Endothelial cell of umbilical vein (primary cell): ENCODE results near the gene PPCDC. TPM values are rescaled to one million over a fixed set of nuclear protein-coding genes. Genes with fewer than 3 reads are reported as not detected.

Experiments
- BruUV-seq: library from RNA; stranded (reverse); fragments of 400-500 nt; replicated peaks from 2 replicates; lab custom pipeline; 2021; lab: Mats Ljungman, UMichigan
- CTCF ChIA-PET: fragments of 300-600, 350-600 bp; sonication (Branson Sonifier 250); formaldehyde crosslinking; loops from one replicate; lab custom pipeline; 2021; ENCODE audit warnings: antibody characterized with exemption, inconsistent platforms; lab: Charles Lee
- POLR2A ChIA-PET: fragments of 300-600, 350-600 bp; sonication (Branson Sonifier 250); formaldehyde crosslinking; loops from one replicate; lab custom pipeline; 2021; ENCODE audit warnings: antibody characterized with exemption, inconsistent platforms; lab: Charles Lee
- DNase-seq: peaks from one replicate; pipeline ENCODE4 v3.0.0-alpha.2; 2011; ENCODE audit warnings: low read depth, low spot score
- FAIRE-seq: peaks from 2 replicates; lab custom pipeline; 2011; peaks lifted over from hg19 to GRCh38; lab: Jason Lieb, UNC
- H2AFZ ChIP-seq: 2 replicates; pipeline ENCODE4 v1.6.0; 2012; ENCODE audit warnings: low read depth, low read length, control low read depth, inconsistent platforms
- H3K27ac ChIP-seq: 2 replicates; pipeline ENCODE4 v1.5.1; 2011; ENCODE audit warnings: low read depth, mild to moderate bottlenecking, control low read depth, low read length, moderate library complexity; ENCODE audit not compliant: insufficient read depth
- H3K27me3 ChIP-seq, 2 experiments: 2 replicates each; pipeline versions ENCODE4 v1.6.0 to v1.6.1; 2011; ENCODE audit warnings: low read length in 2 of 2, mixed read lengths in 1 of 2; ENCODE audit not compliant: control insufficient read depth in 2 of 2, insufficient read depth in 2 of 2
- H3K36me3 ChIP-seq, 2 experiments: 2 replicates in 1 of 2; 3 replicates in 1 of 2; pipeline ENCODE4 v1.5.1; 2011; ENCODE audit warnings: low read length in 2 of 2, mild to moderate bottlenecking in 1 of 2, moderate library complexity in 1 of 2; ENCODE audit not compliant: control insufficient read depth in 2 of 2, insufficient read depth in 2 of 2; ENCODE audit errors: extremely low read depth in 1 of 2
- H3K4me1 ChIP-seq: 3 replicates; pipeline ENCODE4 v1.5.1; 2011; ENCODE audit warnings: mild to moderate bottlenecking, low read length; ENCODE audit not compliant: control insufficient read depth, insufficient read depth; ENCODE audit errors: extremely low read depth
- H3K4me2 ChIP-seq: 2 replicates; pipeline ENCODE4 v1.6.1; 2011; ENCODE audit warnings: low read length, control low read depth, mixed read lengths; ENCODE audit not compliant: insufficient read depth
- H3K4me3 ChIP-seq, 3 experiments: fragments of 200-600 bp in 1 of 3; sonication (generic), shearing (Covaris generic) in 1 of 3; replicated peaks in 1 of 3; 2 replicates each; pipeline ENCODE4 v1.5.1; 2011 to 2016; ENCODE audit warnings: control low read depth in 3 of 3, low read length in 3 of 3, mild to moderate bottlenecking in 2 of 3, inconsistent platforms in 1 of 3, low read depth in 1 of 3, moderate library complexity in 1 of 3; ENCODE audit not compliant: insufficient read depth in 1 of 3
- H3K79me2 ChIP-seq: 2 replicates; pipeline ENCODE4 v1.6.0; 2012; ENCODE audit warnings: low read length, inconsistent platforms; ENCODE audit not compliant: control insufficient read depth, insufficient read depth
- H3K9ac ChIP-seq: replicated peaks from 2 replicates; pipeline ENCODE3; 2011; ENCODE audit warnings: low read length, control low read depth; ENCODE audit not compliant: insufficient read depth; ENCODE audit errors: extremely low read depth
- H3K9me1 ChIP-seq: replicated peaks from 3 replicates; pipeline ENCODE4 v1.6.0; 2011; ENCODE audit warnings: mild to moderate bottlenecking, low read length; ENCODE audit not compliant: control insufficient read depth, insufficient read depth; ENCODE audit errors: extremely low read depth
- H3K9me3 ChIP-seq: replicated peaks from 2 replicates; pipeline ENCODE4 v1.5.1; 2012; ENCODE audit warnings: low read length, inconsistent platforms; ENCODE audit not compliant: control insufficient read depth, insufficient read depth
- H4K20me1 ChIP-seq: replicated peaks from 2 replicates; pipeline ENCODE3; 2011; ENCODE audit warnings: mild to moderate bottlenecking, low read length; ENCODE audit not compliant: control insufficient read depth, insufficient read depth; ENCODE audit errors: extremely low read depth
- CTCF ChIP-seq, 2 donors: IDR thresholded peaks; 1 replicate in 1 of 2; 2 replicates in 1 of 2; pipeline ENCODE4 v1.5.1; 2011; ENCODE audit warnings: low read length in 2 of 2, mild to moderate bottlenecking in 2 of 2, moderate library complexity in 2 of 2, control low read depth in 1 of 2, inconsistent platforms in 1 of 2, low read depth in 1 of 2; ENCODE audit not compliant: insufficient read depth in 1 of 2; ENCODE audit errors: extremely low read depth in 1 of 2
- EZH2 ChIP-seq: IDR thresholded peaks from 2 replicates; pipeline ENCODE4 v1.6.1; 2012; ENCODE audit warnings: borderline replicate concordance, low read depth, mild to moderate bottlenecking, moderate library complexity, low read length, inconsistent platforms; ENCODE audit not compliant: severe bottlenecking
- FOS ChIP-seq: IDR thresholded peaks from 2 replicates; pipeline ENCODE4 v1.6.1; 2011; ENCODE audit warnings: mild to moderate bottlenecking, low read length, moderate library complexity, borderline replicate concordance; ENCODE audit not compliant: insufficient read depth
- GATA2 ChIP-seq: IDR thresholded peaks from 2 replicates; pipeline ENCODE4 v1.7.0; 2011; ENCODE audit warnings: low read depth, mild to moderate bottlenecking, moderate library complexity, mixed read lengths, low read length; ENCODE audit not compliant: insufficient read length, insufficient read depth
- JUN ChIP-seq: IDR thresholded peaks from 2 replicates; pipeline ENCODE4 v1.6.1; 2011; ENCODE audit warnings: borderline replicate concordance, low read depth; ENCODE audit not compliant: insufficient read length, insufficient read depth
- MAX ChIP-seq: IDR thresholded peaks from 2 replicates; pipeline ENCODE4 v1.6.1; 2011; ENCODE audit not compliant: insufficient read depth, insufficient read length
- MYC ChIP-seq: IDR thresholded peaks from one replicate; pipeline ENCODE4 v1.6.1; 2011; ENCODE audit warnings: mild to moderate bottlenecking, low read depth, low read length
- POLR2A ChIP-seq: IDR thresholded peaks from 2 replicates; pipeline ENCODE4 v1.6.1; 2012; ENCODE audit warnings: low read depth, mild to moderate bottlenecking, control low read depth, low read length
- POLR2AphosphoS5 ChIP-seq: IDR thresholded peaks from 2 replicates; pipeline ENCODE4 v1.6.1; 2012; ENCODE audit warnings: low read depth, mild to moderate bottlenecking, control low read depth, low read length, moderate library complexity; ENCODE audit not compliant: insufficient read depth
- dilution Hi-C: fragments of 300-500 bp; cut with MboI; formaldehyde crosslinking; loops from one replicate; pipeline ENCODE4 v1.15.0; 2019; ENCODE audit warnings: low sequenced_read_pairs; ENCODE audit not compliant: extremely low pct_ligation_motif_present
- intact Hi-C: fragments of 100-400 bp; cut with micrococcal nuclease; formaldehyde crosslinking; loops from one replicate; pipeline ENCODE4 v1.10.0; 2022
- polyA plus RNA-seq, 4 experiments: library from polyadenylated mRNA; depleted of rRNA in 3 of 4; stranded (reverse) in 3 of 4; unstranded in 1 of 4; fragments of >200 nt; gene quantifications; 2 replicates each; pipeline versions ENCODE4 v1.2.1 to v1.2.3, GENCODE V29; 2011 to 2012; ENCODE audit warnings: missing spikeins in 1 of 4
- total RNA-seq: library from RNA; stranded (reverse); gene quantifications from 2 replicates; pipeline ENCODE4 v1.2.3, GENCODE V29; 2021

Gene PPCDC
- total and polyA plus RNA-seq, 2 donors (not counting 3 experiments of a cell fraction or from before 2014, with no cell fraction given) = 14.5 to 21.4 TPM

- H3K79me2 ChIP-seq = no peaks in the 10 kb centered on the region
- FAIRE-seq (no peak), DNase-seq (no peak)
- no peak overlapping the region for H3K27ac ChIP-seq
- H2AFZ ChIP-seq = no peak overlapping the region
- dilution Hi-C loops (no loop called here), intact Hi-C loops (no loop called here)
- H3K9me3 ChIP-seq = no peaks in the 10 kb centered on the region
- ChIA-PET CTCF (no interaction called here), POLR2A (no interaction called here)
- H4K20me1 ChIP-seq = no peaks in the 10 kb centered on the region
- peaks cover 0 to 2% of the 10 kb centered on the region in 2 experiments for H3K27me3 ChIP-seq
- no peak for TF ChIP-seq JUN
- no peak for TF ChIP-seq EZH2
- TF ChIP-seq POLR2A = no peak
- no peak overlapping the region for H3K4me3 ChIP-seq
- no peak overlapping the region for H3K4me2 ChIP-seq
- H3K36me3 ChIP-seq = no peaks in the 10 kb centered on the region
- no peak overlapping the region for H3K9ac ChIP-seq
- H3K9me1 ChIP-seq = no peaks in the 10 kb centered on the region
- H3K4me1 ChIP-seq = no peaks in the 10 kb centered on the region
- BruUV-seq = no TSS peak
These were observed 7.0 kb upstream of the PPCDC start for GRCh38 chr15:75016431-75016830.

DNA sequence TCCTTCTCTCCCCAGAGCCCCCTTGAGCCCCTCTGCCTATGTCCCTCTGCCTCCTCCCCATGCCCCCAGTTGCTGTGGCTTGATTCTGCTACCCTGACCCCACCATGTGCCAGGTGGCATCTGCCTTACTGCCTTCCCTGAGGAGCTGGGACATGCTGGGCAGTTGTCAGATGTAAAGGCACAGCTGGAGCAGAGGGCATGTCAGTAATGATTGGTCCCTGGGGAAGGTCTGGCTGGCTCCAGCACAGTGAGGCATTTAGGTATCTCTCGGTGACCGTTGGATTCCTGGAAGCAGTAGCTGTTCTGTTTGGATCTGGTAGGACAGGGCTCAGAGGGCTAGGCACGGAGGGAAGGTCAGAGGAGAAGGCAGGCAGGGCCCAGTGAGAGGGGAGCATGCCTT, 3.5 kb upstream of the PPCDC start:
- POLR2A ChIA-PET = no interaction called here
- Histone ChIP-seq H3K27me3 (no peaks in the 10 kb centered on the region), H3K9me1 (no peaks in the 10 kb centered on the region), H4K20me1 (no peaks in the 10 kb centered on the region), H3K79me2 (peaks cover 3% of the 10 kb centered on the region), H3K4me1 (no peaks in the 10 kb centered on the region), H3K9ac (no peak overlapping the region), H3K36me3 (no peaks in the 10 kb centered on the region), H3K27ac (no peak overlapping the region), H3K9me3 (no peaks in the 10 kb centered on the region), H3K4me2 (no peak overlapping the region), H2AFZ (no peak overlapping the region), H3K4me3 (no peak overlapping the region)
- TF ChIP-seq MAX = no peak
- TF ChIP-seq EZH2 = no peak
- no peak for TF ChIP-seq MYC
- TF ChIP-seq CTCF (IDR thresholded peaks at IDR 0.05; ENCODE audit: extremely low read depth in 1 of 2, insufficient read depth in 1 of 2, low read depth in 1 of 2, low read length in 2 of 2) = no peak
- no peak for TF ChIP-seq GATA2
- no peak for TF ChIP-seq FOS
- no peak for TF ChIP-seq POLR2A
- no peak for TF ChIP-seq JUN
- no peak for TF ChIP-seq POLR2AphosphoS5
- dilution Hi-C loops = no loop called here
- no TSS peak for BruUV-seq
- intact Hi-C loops = loop anchor here (5.0 to 10.0 kb wide), 3 partner anchors 255 to 607 kb away; partner anchors contain the start of gene SNUPN
- FAIRE-seq = no peak
- CTCF ChIA-PET = no interaction called here
- DNase-seq = no peak
